IMR-90 (cell line): Measurements from ENCODE around the gene TMEM190. TPM values are rescaled to one million over a fixed set of nuclear protein-coding genes. Genes with fewer than 3 reads are reported as not detected.

Experiments used
- ATAC-seq: fragments of 200-7000 bp; cut with Tn5 transposase; 2 replicates; pipeline ENCODE4 v1.9.1; 2020; ENCODE audit warnings: low read depth, mild to moderate bottlenecking, moderate library complexity
- BruUV-seq: library from RNA; stranded (reverse); fragments of 400-500 nt; replicated peaks from 2 replicates; lab custom pipeline; 2021; lab: Mats Ljungman, UMichigan
- CTCF ChIA-PET: fragments of 300-600 bp; formaldehyde crosslinking; extraction: SDS; loops from one replicate; lab custom pipeline; 2021; ENCODE audit warnings: antibody characterized with exemption; lab: Yijun Ruan, JAX
- POLR2A ChIA-PET: fragments of 300-600 bp; sonication (Branson Sonifier 250); formaldehyde crosslinking; loops from one replicate; lab custom pipeline; 2022; ENCODE audit warnings: antibody characterized with exemption; ENCODE audit not compliant: unreplicated experiment; lab: Charles Lee
- DNase-seq: peaks from one replicate; pipeline ENCODE4 v3.0.0; 2013
- H2AFZ ChIP-seq: replicated peaks from 2 replicates; pipeline ENCODE3; 2013; ENCODE audit warnings: low read length, mild to moderate bottlenecking; ENCODE audit not compliant: poor library complexity
- H2AK5ac ChIP-seq: 2 replicates; pipeline ENCODE4 v1.6.1; 2013; ENCODE audit warnings: low read depth, low read length, inconsistent platforms
- H2AK9ac ChIP-seq: replicated peaks from 2 replicates; pipeline ENCODE3; 2013; ENCODE audit warnings: mild to moderate bottlenecking, low read depth, low read length, moderate library complexity; ENCODE audit not compliant: poor library complexity
- H2BK120ac ChIP-seq: 2 replicates; pipeline ENCODE4 v1.6.1; 2013; ENCODE audit warnings: low read depth, low read length, inconsistent platforms
- H2BK15ac ChIP-seq: 3 replicates; pipeline ENCODE4 v1.6.1; 2013; ENCODE audit warnings: low read depth, low read length, inconsistent platforms
- H2BK20ac ChIP-seq: 2 replicates; pipeline ENCODE4 v1.6.1; 2013; ENCODE audit warnings: low read depth, mild to moderate bottlenecking, inconsistent platforms, low read length, moderate library complexity
- H2BK5ac ChIP-seq: 2 replicates; pipeline ENCODE4 v1.6.1; 2013; ENCODE audit warnings: mild to moderate bottlenecking, low read depth, low read length, inconsistent platforms; ENCODE audit not compliant: poor library complexity, severe bottlenecking
- H3K14ac ChIP-seq: replicated peaks from 2 replicates; pipeline ENCODE4 v1.6.1; 2013; ENCODE audit warnings: low read depth, low read length, inconsistent platforms
- H3K18ac ChIP-seq: 2 replicates; pipeline ENCODE4 v1.6.1; 2013; ENCODE audit warnings: low read depth, low read length, control low read depth
- H3K23ac ChIP-seq: 2 replicates; pipeline ENCODE4 v1.6.1; 2013; ENCODE audit warnings: low read depth, low read length, inconsistent platforms
- H3K27ac ChIP-seq: 2 replicates; pipeline ENCODE4 v1.5.1; 2013; ENCODE audit warnings: mild to moderate bottlenecking, control low read depth, low read length; ENCODE audit not compliant: insufficient read depth
- H3K27me3 ChIP-seq: 2 replicates; pipeline ENCODE4 v1.6.1; 2013; ENCODE audit warnings: low read length; ENCODE audit not compliant: control insufficient read depth, insufficient read depth
- H3K36me3 ChIP-seq: 2 replicates; pipeline ENCODE4 v1.6.1; 2013; ENCODE audit warnings: low read length, mixed read lengths; ENCODE audit not compliant: control insufficient read depth, insufficient read depth
- H3K4ac ChIP-seq: 2 replicates; pipeline ENCODE4 v1.6.1; 2013; ENCODE audit warnings: low read depth, low read length, inconsistent platforms
- H3K4me1 ChIP-seq: 2 replicates; pipeline ENCODE4 v1.6.1; 2013; ENCODE audit warnings: low read length, mixed read lengths; ENCODE audit not compliant: control insufficient read depth, insufficient read depth
- H3K4me2 ChIP-seq: 2 replicates; pipeline ENCODE4 v1.6.1; 2013; ENCODE audit warnings: low read depth, mild to moderate bottlenecking, control low read depth, low read length, moderate library complexity
- H3K4me3 ChIP-seq: 2 replicates; pipeline ENCODE4 v1.5.1; 2013; ENCODE audit warnings: low read depth, mild to moderate bottlenecking, control low read depth, low read length, moderate library complexity; ENCODE audit not compliant: insufficient read depth
- H3K56ac ChIP-seq: 2 replicates; pipeline ENCODE4 v1.6.1; 2013; ENCODE audit warnings: low read length, inconsistent platforms; ENCODE audit not compliant: insufficient read depth; ENCODE audit errors: extremely low read depth
- H3K79me1 ChIP-seq, 2 experiments: 2 replicates each; pipeline ENCODE4 v1.6.1; 2013; ENCODE audit warnings: low read length in 2 of 2, inconsistent platforms in 1 of 2, low read depth in 1 of 2
- H3K9ac ChIP-seq: 2 replicates; pipeline ENCODE4 v1.6.1; 2013; ENCODE audit warnings: low read depth, low read length, control low read depth
- H3K9me1 ChIP-seq: 2 replicates; pipeline ENCODE4 v1.6.1; 2013; ENCODE audit warnings: low read length, inconsistent platforms; ENCODE audit not compliant: insufficient read depth
- H3K9me3 ChIP-seq: 2 replicates; pipeline ENCODE4 v1.6.1; 2013; ENCODE audit warnings: low read length; ENCODE audit not compliant: control insufficient read depth, insufficient read depth
- H4K20me1 ChIP-seq: 2 replicates; pipeline ENCODE4 v1.6.1; 2013; ENCODE audit warnings: low read length, inconsistent platforms; ENCODE audit not compliant: insufficient read depth
- H4K5ac ChIP-seq: 2 replicates; pipeline ENCODE4 v1.6.1; 2013; ENCODE audit warnings: mild to moderate bottlenecking, low read depth, low read length, control low read depth
- H4K8ac ChIP-seq, 2 experiments: 2 replicates each; pipeline ENCODE4 v1.6.1; 2013; ENCODE audit warnings: low read depth in 2 of 2, low read length in 2 of 2, control low read depth in 1 of 2, inconsistent platforms in 1 of 2
- H4K91ac ChIP-seq: 2 replicates; pipeline ENCODE4 v1.6.1; 2013; ENCODE audit warnings: low read depth, low read length, inconsistent platforms; ENCODE audit not compliant: insufficient read depth
- BHLHE40 ChIP-seq: fragments of 150-350 bp; IDR thresholded peaks from 2 replicates; pipeline ENCODE4 v1.6.1; 2016; ENCODE audit warnings: mild to moderate bottlenecking, low read depth, low read length
- CEBPB ChIP-seq: IDR thresholded peaks from 2 replicates; pipeline ENCODE4 v1.6.1; 2012; ENCODE audit warnings: low read depth, low read length, improper control_type of control experiment
- CHD1 ChIP-seq: IDR thresholded peaks from 2 replicates; pipeline ENCODE4 v1.6.1; 2012; ENCODE audit warnings: low read depth, low read length, improper control_type of control experiment
- FOS ChIP-seq: fragments of 150-350 bp; IDR thresholded peaks from 2 replicates; pipeline ENCODE4 v1.6.1; 2016; ENCODE audit warnings: low read depth, low read length
- MAFK ChIP-seq: IDR thresholded peaks from 2 replicates; pipeline ENCODE4 v1.6.1; 2012; ENCODE audit warnings: low read depth, low read length, improper control_type of control experiment
- MAZ ChIP-seq: IDR thresholded peaks from 2 replicates; pipeline ENCODE4 v1.6.1; 2012; ENCODE audit warnings: low read depth, mild to moderate bottlenecking, low read length, improper control_type of control experiment, moderate library complexity, borderline replicate concordance
- MXI1 ChIP-seq: IDR thresholded peaks from 2 replicates; pipeline ENCODE4 v1.6.1; 2012; ENCODE audit warnings: low read depth, mild to moderate bottlenecking, low read length, moderate library complexity, borderline replicate concordance
- NFE2L2 ChIP-seq: fragments of 150-350 bp; IDR thresholded peaks from 2 replicates; pipeline ENCODE4 v1.6.1; 2016; ENCODE audit warnings: low read depth, mild to moderate bottlenecking, low read length
- POLR2A ChIP-seq: IDR thresholded peaks from 2 replicates; pipeline ENCODE4 v1.6.1; 2012; ENCODE audit warnings: mild to moderate bottlenecking, low read depth, low read length
- RAD21 ChIP-seq: IDR thresholded peaks from 2 replicates; pipeline ENCODE4 v1.6.1; 2012; ENCODE audit warnings: low read length, improper control_type of control experiment
- RFX5 ChIP-seq: IDR thresholded peaks from 2 replicates; pipeline ENCODE4 v1.8.0; 2012; ENCODE audit warnings: low read depth, mild to moderate bottlenecking, low read length, moderate library complexity
- SMC3 ChIP-seq: fragments of 150-350 bp; IDR thresholded peaks from 2 replicates; pipeline ENCODE4 v1.6.1; 2016; ENCODE audit warnings: low read depth, mild to moderate bottlenecking, antibody characterized with exemption, low read length, moderate library complexity
- WGBS, 2 experiments: methylation state at CpG; one replicate each; pipeline versions ENCODE4 v1.1.5 to v1.1.7; 2013; ENCODE audit warnings: missing lambda C conversion rate in 2 of 2; ENCODE audit not compliant: insufficient read length in 1 of 2; ENCODE audit errors: extremely low coverage in 2 of 2; 5-methylcytosine and 5-hydroxymethylcytosine counted together
- dilution Hi-C: fragments of 300-500 bp; cut with HindIII; formaldehyde crosslinking; loops from one replicate; pipeline ENCODE4 v1.14.3; 2018; ENCODE audit warnings: low sequenced_read_pairs; ENCODE audit not compliant: unreplicated experiment
- in situ Hi-C: fragments of 300-500 bp; cut with MboI; formaldehyde crosslinking; loops from 3 replicates; pipeline ENCODE4 v1.14.3; 2019; ENCODE audit warnings: low sequenced_read_pairs, inconsistent platforms, mixed read lengths
- intact Hi-C: fragments of 100-400 bp; cut with micrococcal nuclease; formaldehyde crosslinking; loops from 2 replicates; pipeline ENCODE4 v1.10.0; 2022
- polyA plus RNA-seq, 3 experiments: library from polyadenylated mRNA; depleted of rRNA; stranded (reverse); fragments of >200 nt; gene quantifications; 2 replicates each; pipeline ENCODE4 v1.2.3, GENCODE V29; 2012; ENCODE audit warnings: low replicate concordance in 1 of 3
- total RNA-seq: library from RNA; depleted of rRNA; stranded (reverse); fragments of >200 nt; gene quantifications from 2 replicates; pipeline ENCODE4 v1.2.3, GENCODE V29; 2012
- TF ChIP-seq, protein P1 (sequence below): fragments of 150-350 bp; IDR thresholded peaks from 2 replicates; pipeline ENCODE4 v1.6.1; 2017; ENCODE audit warnings: mild to moderate bottlenecking, antibody characterized with exemption, low read length, low read depth
- TF ChIP-seq, protein P2 (sequence below): conservative IDR thresholded peaks from 2 replicates; pipeline ENCODE4 v1.5.1; 2012; ENCODE audit warnings: mild to moderate bottlenecking, low read depth, low read length, improper control_type of control experiment
- TF ChIP-seq, protein P3 (sequence below): fragments of 150-350 bp; IDR thresholded peaks from 2 replicates; pipeline ENCODE4 v1.6.1; 2016; ENCODE audit warnings: low read depth, mild to moderate bottlenecking, low read length, moderate library complexity, borderline replicate concordance

The TMEM190 gene
- total and polyA plus RNA-seq, 2 of the 4 experiments (the other 2 are of a cell fraction) = 1.6 TPM; not detected in 1

DNA sequence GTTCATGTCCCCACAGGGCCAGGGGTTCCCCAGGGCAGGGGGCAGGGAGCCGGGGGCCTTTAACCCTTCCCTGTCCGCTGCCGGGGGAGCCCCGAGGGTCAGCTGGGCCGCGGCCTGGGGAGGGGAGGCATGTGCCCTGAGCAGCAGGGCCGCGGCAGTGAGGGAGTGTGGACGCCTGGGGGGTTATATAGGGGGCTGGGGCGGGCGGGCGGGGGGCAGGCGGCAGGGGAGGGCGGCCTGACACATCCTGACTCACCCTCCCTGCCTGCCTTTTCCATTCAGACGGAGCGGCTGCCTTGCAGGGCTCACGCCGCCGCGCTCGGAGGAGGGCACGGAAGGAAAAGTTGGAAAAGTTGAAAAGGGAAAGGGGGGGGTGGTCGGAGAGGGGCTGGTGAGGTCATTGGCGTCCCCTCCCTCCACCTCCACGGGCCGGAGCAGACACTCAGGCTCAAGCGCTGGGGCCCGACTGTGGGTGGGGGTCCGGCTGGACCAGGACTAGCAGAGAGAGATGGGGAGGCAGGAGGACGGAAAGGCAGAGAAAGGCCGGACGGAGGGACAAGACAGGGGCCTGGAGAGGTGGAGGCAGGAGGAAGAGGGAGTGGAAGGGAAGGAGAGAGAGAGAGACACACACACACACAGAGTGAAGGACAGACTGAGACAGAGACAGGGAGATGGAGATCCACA is 6.2 kb upstream of the TMEM190 start, which contains the start of gene IL11:
TSS of gene IL11 (minus strand) at position 159 of the 684 bp plus-strand sequence. CDS start at position 6, 153 bp downstream.
- DNase-seq (peak; percentile 78), ATAC-seq (peak; percentile 31)
- H4K8ac ChIP-seq = peak within 1 kb of the TSS; percentile 75 to 83
- peak within 1 kb of the TSS; percentile 93 for H2BK5ac ChIP-seq
- H2BK15ac ChIP-seq = peak within 1 kb of the TSS; percentile 73; the same call in 2 of the 3 replicates
- peak within 1 kb of the TSS; percentile 87 for H3K23ac ChIP-seq
- no CpG with 5 or more reads among the region's 32 CpGs for WGBS, 2 experiments
- peak within 1 kb of the TSS; percentile 91 for H3K14ac ChIP-seq
- H2AK5ac ChIP-seq = peak within 1 kb of the TSS; percentile 88
- H2AK9ac ChIP-seq = peak within 1 kb of the TSS; percentile 95
- H3K4me1 ChIP-seq = peaks cover 45% of the 10 kb centered on the region
- ChIA-PET CTCF (no interaction called here), POLR2A (no interaction called here)
- peak within 1 kb of the TSS; percentile 40 for H4K5ac ChIP-seq
- peak within 1 kb of the TSS; percentile 62 for H3K18ac ChIP-seq
- H4K20me1 ChIP-seq = peaks cover 38% of the 10 kb centered on the region
- BruUV-seq = no TSS peak
- H3K4me2 ChIP-seq = peak within 1 kb of the TSS; percentile 80
- peaks cover 24% of the 10 kb centered on the region for H3K36me3 ChIP-seq
- H4K91ac ChIP-seq = peak within 1 kb of the TSS; percentile 95
- dilution Hi-C loops = no loop called here
- H2BK20ac ChIP-seq = peak within 1 kb of the TSS; percentile 35
- H3K9me1 ChIP-seq = peaks cover 12% of the 10 kb centered on the region; the same call in 1 of the 2 replicates
- H2AFZ ChIP-seq = peak within 1 kb of the TSS; percentile 84
- H2BK120ac ChIP-seq = peak within 1 kb of the TSS; percentile 86
- H3K56ac ChIP-seq = peak within 1 kb of the TSS; percentile 79
- peak within 1 kb of the TSS; percentile 97 for H3K27ac ChIP-seq
- H3K9ac ChIP-seq = peak within 1 kb of the TSS; percentile 87
- peak within 1 kb of the TSS; percentile 89 for H3K4me3 ChIP-seq
- no peaks in the 10 kb centered on the region for H3K27me3 ChIP-seq
- peaks cover 5 to 52% of the 10 kb centered on the region in 2 experiments; a peak in 3 of 4 replicates for H3K79me1 ChIP-seq
- H3K9me3 ChIP-seq = no peaks in the 10 kb centered on the region
- in situ Hi-C loops = no loop called here
- intact Hi-C loops = no loop called here
- H3K4ac ChIP-seq = peak within 1 kb of the TSS; percentile 96
- TF ChIP-seq MXI1 (no peak), CHD1 (no peak), SMC3 (no peak), CEBPB (no peak), RAD21 (peak; percentile 17; the same call in 1 of the 2 replicates), POLR2A (peak; percentile 98), RFX5 (no peak), FOS (0 out of 2 replicates have a peak, but pooled peaks have one; percentile 13), MAZ (peak; percentile 95), BHLHE40 (no peak), NFE2L2 (no peak), MAFK (no peak)
- TF ChIP-seq, protein P1, sequence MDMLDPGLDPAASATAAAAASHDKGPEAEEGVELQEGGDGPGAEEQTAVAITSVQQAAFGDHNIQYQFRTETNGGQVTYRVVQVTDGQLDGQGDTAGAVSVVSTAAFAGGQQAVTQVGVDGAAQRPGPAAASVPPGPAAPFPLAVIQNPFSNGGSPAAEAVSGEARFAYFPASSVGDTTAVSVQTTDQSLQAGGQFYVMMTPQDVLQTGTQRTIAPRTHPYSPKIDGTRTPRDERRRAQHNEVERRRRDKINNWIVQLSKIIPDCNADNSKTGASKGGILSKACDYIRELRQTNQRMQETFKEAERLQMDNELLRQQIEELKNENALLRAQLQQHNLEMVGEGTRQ = peak; percentile 24; the same call in 1 of the 2 replicates
- TF ChIP-seq, protein P2, sequence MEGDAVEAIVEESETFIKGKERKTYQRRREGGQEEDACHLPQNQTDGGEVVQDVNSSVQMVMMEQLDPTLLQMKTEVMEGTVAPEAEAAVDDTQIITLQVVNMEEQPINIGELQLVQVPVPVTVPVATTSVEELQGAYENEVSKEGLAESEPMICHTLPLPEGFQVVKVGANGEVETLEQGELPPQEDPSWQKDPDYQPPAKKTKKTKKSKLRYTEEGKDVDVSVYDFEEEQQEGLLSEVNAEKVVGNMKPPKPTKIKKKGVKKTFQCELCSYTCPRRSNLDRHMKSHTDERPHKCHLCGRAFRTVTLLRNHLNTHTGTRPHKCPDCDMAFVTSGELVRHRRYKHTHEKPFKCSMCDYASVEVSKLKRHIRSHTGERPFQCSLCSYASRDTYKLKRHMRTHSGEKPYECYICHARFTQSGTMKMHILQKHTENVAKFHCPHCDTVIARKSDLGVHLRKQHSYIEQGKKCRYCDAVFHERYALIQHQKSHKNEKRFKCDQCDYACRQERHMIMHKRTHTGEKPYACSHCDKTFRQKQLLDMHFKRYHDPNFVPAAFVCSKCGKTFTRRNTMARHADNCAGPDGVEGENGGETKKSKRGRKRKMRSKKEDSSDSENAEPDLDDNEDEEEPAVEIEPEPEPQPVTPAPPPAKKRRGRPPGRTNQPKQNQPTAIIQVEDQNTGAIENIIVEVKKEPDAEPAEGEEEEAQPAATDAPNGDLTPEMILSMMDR = no peak
- TF ChIP-seq, protein P3, sequence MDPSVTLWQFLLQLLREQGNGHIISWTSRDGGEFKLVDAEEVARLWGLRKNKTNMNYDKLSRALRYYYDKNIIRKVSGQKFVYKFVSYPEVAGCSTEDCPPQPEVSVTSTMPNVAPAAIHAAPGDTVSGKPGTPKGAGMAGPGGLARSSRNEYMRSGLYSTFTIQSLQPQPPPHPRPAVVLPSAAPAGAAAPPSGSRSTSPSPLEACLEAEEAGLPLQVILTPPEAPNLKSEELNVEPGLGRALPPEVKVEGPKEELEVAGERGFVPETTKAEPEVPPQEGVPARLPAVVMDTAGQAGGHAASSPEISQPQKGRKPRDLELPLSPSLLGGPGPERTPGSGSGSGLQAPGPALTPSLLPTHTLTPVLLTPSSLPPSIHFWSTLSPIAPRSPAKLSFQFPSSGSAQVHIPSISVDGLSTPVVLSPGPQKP = no peak
